OCI-LY7 (cell line): ENCODE results near the gene RTL10. TPM values are rescaled to one million over a fixed set of nuclear protein-coding genes. Genes with fewer than 3 reads are reported as not detected.

Experiments
- BruUV-seq: library from RNA; stranded (reverse); fragments of 400-500 nt; replicated peaks from 2 replicates; lab custom pipeline; 2021; lab: Mats Ljungman, UMichigan
- CTCF ChIA-PET: fragments of 300-600 bp; sonication (Branson Sonifier 250); formaldehyde crosslinking; loops from one replicate; lab custom pipeline; 2022; ENCODE audit warnings: antibody characterized with exemption; ENCODE audit not compliant: unreplicated experiment; lab: Charles Lee
- POLR2A ChIA-PET: fragments of 300-600 bp; sonication (Branson Sonifier 250); formaldehyde crosslinking; loops from one replicate; lab custom pipeline; 2022; ENCODE audit warnings: antibody characterized with exemption; lab: Charles Lee
- DNase-seq: peaks from one replicate; pipeline ENCODE4 v3.0.0-alpha.2; 2015; ENCODE audit warnings: low spot score
- H2AFZ ChIP-seq: fragments of 200-600 bp; sonication (generic), shearing (Covaris generic); 2 replicates; pipeline ENCODE4 v1.6.1; 2014; ENCODE audit warnings: mild to moderate bottlenecking, antibody characterized with exemption, low read length, moderate library complexity
- H3K27ac ChIP-seq: fragments of 200-600 bp; sonication (generic); 2 replicates; pipeline ENCODE4 v1.5.1; 2014; ENCODE audit warnings: mixed run types, low read depth, mild to moderate bottlenecking, moderate library complexity, low read length, inconsistent platforms; ENCODE audit not compliant: poor library complexity, severe bottlenecking
- H3K36me3 ChIP-seq: fragments of 200-600 bp; sonication (generic); 2 replicates; pipeline ENCODE4 v1.6.1; 2014; ENCODE audit warnings: mild to moderate bottlenecking, antibody characterized with exemption, low read length, moderate library complexity, mixed read lengths; ENCODE audit not compliant: insufficient read depth
- H3K4me1 ChIP-seq: fragments of 200-600 bp; sonication (generic); 2 replicates; pipeline ENCODE4 v1.5.1; 2014; ENCODE audit warnings: mild to moderate bottlenecking, low read length; ENCODE audit not compliant: insufficient read depth, poor library complexity, severe bottlenecking
- H3K4me2 ChIP-seq: fragments of 200-600 bp; sonication (generic); 2 replicates; pipeline ENCODE4 v1.6.1; 2014; ENCODE audit warnings: mild to moderate bottlenecking, low read length
- H3K4me3 ChIP-seq: fragments of 200-600 bp; sonication (generic); 2 replicates; pipeline ENCODE4 v1.5.1; 2014; ENCODE audit warnings: mild to moderate bottlenecking, low read depth, low read length; ENCODE audit not compliant: poor library complexity, severe bottlenecking
- H3K79me2 ChIP-seq: fragments of 200-600 bp; sonication (generic); 2 replicates; pipeline ENCODE4 v1.6.1; 2016; ENCODE audit warnings: low read depth, mild to moderate bottlenecking, low read length, moderate library complexity, mixed read lengths; ENCODE audit not compliant: insufficient read depth
- H3K9me2 ChIP-seq: fragments of 200-600 bp; sonication (generic); 2 replicates; pipeline ENCODE4 v1.6.1; 2016; ENCODE audit warnings: mild to moderate bottlenecking, low read length, mixed read lengths; ENCODE audit not compliant: insufficient read depth
- H3K9me3 ChIP-seq: fragments of 200-600 bp; sonication (generic); 2 replicates; pipeline ENCODE4 v1.6.1; 2014; ENCODE audit warnings: mild to moderate bottlenecking, mixed run types, low read length, mixed read lengths
- H4K20me1 ChIP-seq: fragments of 200-600 bp; sonication (generic); 2 replicates; pipeline ENCODE4 v1.6.1; 2014; ENCODE audit warnings: mild to moderate bottlenecking, antibody characterized with exemption, low read length, moderate library complexity, mixed read lengths; ENCODE audit not compliant: insufficient read depth
- CTCF ChIP-seq: fragments of 200-600 bp; sonication (generic); conservative IDR thresholded peaks from 2 replicates; pipeline ENCODE4 v1.5.1; 2014; ENCODE audit warnings: mild to moderate bottlenecking, antibody characterized with exemption, low read length, moderate library complexity, mixed read lengths
- EZH2phosphoT487 ChIP-seq: fragments of 200-600 bp; sonication (generic); IDR thresholded peaks from 2 replicates; pipeline ENCODE4 v1.6.1; 2018; ENCODE audit warnings: low read depth, borderline replicate concordance, mild to moderate bottlenecking, mixed run types, antibody characterized with exemption, low read length, moderate library complexity, mixed read lengths
- intact Hi-C: fragments of 100-400 bp; cut with micrococcal nuclease; formaldehyde crosslinking; loops from one replicate; pipeline ENCODE4 v1.10.0; 2022; ENCODE audit not compliant: unreplicated experiment
- total RNA-seq, 2 experiments: library from RNA; depleted of rRNA in 1 of 2; stranded (reverse); fragments of >200 nt in 1 of 2; shearing (Covaris generic) in 1 of 2; gene quantifications; 2 replicates each; pipeline ENCODE4 v1.2.3, GENCODE V29; 2014 to 2022

The RTL10 gene
- total RNA-seq, 2 experiments from 2014 or later: 26.2 to 28.2 TPM

GRCh38 chr22:19825904-19826618 is 28.6 kb downstream of the RTL10 start:
- no peaks in the 10 kb centered on the region for H3K9me2 ChIP-seq
- H3K36me3 ChIP-seq: peaks cover 8% of the 10 kb centered on the region
- DNase-seq: no peak
- H4K20me1 ChIP-seq: no peaks in the 10 kb centered on the region
- POLR2A ChIA-PET: no interaction called here
- H3K27ac ChIP-seq: no peak overlapping the region
- no peak overlapping the region for H2AFZ ChIP-seq
- intact Hi-C loops: no loop called here
- no TSS peak for BruUV-seq
- H3K4me3 ChIP-seq: no peak overlapping the region
- CTCF ChIA-PET: no interaction called here
- H3K4me1 ChIP-seq: no peaks in the 10 kb centered on the region
- no peak for TF ChIP-seq EZH2phosphoT487
- no peak for TF ChIP-seq CTCF
- no peak overlapping the region for H3K4me2 ChIP-seq
- H3K79me2 ChIP-seq: 0 out of 2 replicates have a peak, but pooled peaks cover 7% of the 10 kb centered on the region
- H3K9me3 ChIP-seq: no peaks in the 10 kb centered on the region

GRCh38 chr22:19824926-19825339 is 29.7 kb downstream of the RTL10 start:
- H3K9me2 ChIP-seq: no peaks in the 10 kb centered on the region
- no peaks in the 10 kb centered on the region for H3K9me3 ChIP-seq
- no peak overlapping the region for H2AFZ ChIP-seq
- ChIA-PET POLR2A (no interaction called here), CTCF (no interaction called here)
- 0 out of 2 replicates have a peak, but pooled peaks cover 4% of the 10 kb centered on the region for H3K79me2 ChIP-seq
- intact Hi-C loops: no loop called here
- H4K20me1 ChIP-seq: no peaks in the 10 kb centered on the region
- no peaks in the 10 kb centered on the region for H3K4me1 ChIP-seq
- TF ChIP-seq EZH2phosphoT487: no peak
- TF ChIP-seq CTCF: no peak
- H3K27ac ChIP-seq: no peak overlapping the region
- H3K36me3 ChIP-seq: peaks cover 7% of the 10 kb centered on the region
- H3K4me2 ChIP-seq: no peak overlapping the region
- H3K4me3 ChIP-seq: no peak overlapping the region
- no TSS peak for BruUV-seq
- no peak for DNase-seq
